ENCODE results near the gene LRATD1.

LRATD1 gene

GRCh38 chr2:14633461-14634181 is 1.1 kb downstream of the LRATD1 start:
- DNase-seq (ENCODE audit: low spot score), result peak; percentile 63

GRCh38 chr2:14634182-14634488 is 1.6 kb downstream of the LRATD1 start:
- no peak for DNase-seq (ENCODE audit: low spot score)

- peak; percentile 88 for DNase-seq (ENCODE audit: low spot score)
These were observed 2.2 kb downstream of the LRATD1 start for GRCh38 chr2:14634489-14635390.

DNA sequence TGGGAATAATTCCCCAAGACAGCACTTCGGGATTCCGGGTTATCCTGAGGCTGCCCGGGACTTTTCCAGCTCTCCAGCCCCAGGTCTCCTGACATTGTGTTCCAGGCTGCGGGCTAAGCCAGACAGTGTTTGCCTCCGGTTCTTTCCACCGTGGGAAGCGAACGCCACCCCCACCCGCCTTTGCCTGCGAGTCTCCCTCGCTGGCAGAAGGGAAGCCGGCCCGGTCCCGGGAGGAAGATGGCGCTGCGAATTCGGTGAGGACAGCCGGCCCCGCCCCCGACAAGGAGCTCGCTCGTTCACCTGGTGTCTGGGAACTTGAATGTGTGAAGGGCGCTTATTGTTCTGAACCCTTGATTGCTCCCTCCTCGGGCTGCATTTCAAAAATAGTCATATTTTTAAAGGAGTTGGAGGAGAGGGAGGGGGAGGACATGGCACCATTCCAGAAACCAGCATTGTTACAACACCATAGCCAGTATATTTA is 2.9 kb downstream of the LRATD1 start:
- peak; percentile 74 for DNase-seq (ENCODE audit: low spot score)

GRCh38 chr2:14638488-14638887 is 6.0 kb downstream of the LRATD1 start:
- DNase-seq (ENCODE audit: low spot score), result no peak

DNA sequence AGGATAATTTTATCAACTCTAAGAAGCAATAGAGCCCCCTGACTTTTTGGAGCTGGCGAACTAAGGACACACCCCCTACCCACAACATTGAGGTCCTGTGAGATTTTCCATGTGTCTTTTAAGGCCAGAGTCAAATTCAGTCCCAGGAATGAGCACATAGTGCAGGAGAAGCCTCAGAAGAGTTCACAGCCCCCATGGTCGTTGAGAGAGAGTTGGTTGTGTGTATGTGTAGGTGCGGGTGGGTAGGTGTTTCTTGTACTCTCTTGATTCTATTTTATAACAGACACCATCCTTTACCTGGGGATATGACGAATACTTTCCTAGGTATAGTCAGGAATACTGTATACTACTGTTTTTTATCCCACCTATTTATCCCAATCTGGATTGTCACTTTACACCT is 8.6 kb downstream of the LRATD1 start:
- DNase-seq (ENCODE audit: low spot score), result no peak

- DNase-seq (ENCODE audit: low spot score), result no peak
These were observed 10.0 kb downstream of the LRATD1 start for GRCh38 chr2:14642499-14642898.

- no peak for DNase-seq (ENCODE audit: low spot score)
These were observed 15.2 kb downstream of the LRATD1 start for GRCh38 chr2:14647714-14648113.

DNA sequence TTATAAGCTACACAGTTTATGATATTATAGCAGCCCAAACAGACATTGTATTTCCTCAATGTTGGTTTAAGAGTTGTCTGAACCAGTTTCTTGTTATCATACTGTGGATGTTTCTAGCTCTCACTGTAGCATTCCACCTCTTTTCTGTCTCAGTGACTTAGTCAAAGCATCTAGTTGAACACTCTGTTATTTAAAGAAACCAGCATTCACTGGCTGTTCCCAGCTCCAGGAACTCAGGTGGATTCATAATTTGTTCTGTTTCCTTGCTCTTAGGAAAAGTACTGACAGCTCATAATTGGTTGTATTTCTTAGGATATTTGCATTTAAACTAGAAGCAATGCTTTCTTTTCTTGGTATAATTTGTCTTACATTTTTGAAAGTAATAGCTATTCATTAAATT is 17.5 kb downstream of the LRATD1 start:
- DNase-seq (ENCODE audit: low spot score), result no peak

GRCh38 chr2:14654835-14655282 is 22.3 kb downstream of the LRATD1 start:
- DNase-seq (ENCODE audit: low spot score), result no peak

DNA sequence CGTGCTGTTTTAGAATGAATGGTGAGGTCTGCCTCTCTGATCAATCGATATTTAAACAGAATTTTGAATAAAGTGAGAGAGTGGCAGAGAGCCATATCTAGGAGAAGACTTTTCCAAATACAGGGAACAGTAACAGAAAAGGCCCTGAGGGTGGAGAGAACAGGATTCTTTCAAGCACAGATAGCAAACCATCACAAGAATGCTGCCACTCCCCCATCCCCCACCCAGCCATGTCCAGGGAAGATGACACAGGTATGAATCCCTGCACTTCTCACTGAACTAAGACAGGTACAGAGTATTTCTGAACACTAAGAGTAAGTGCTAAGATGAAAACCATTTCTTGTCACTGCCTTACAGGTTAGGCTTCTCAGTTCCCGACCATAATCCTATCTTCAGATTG is 23.6 kb downstream of the LRATD1 start:
- DNase-seq (ENCODE audit: low spot score), result no peak

GRCh38 chr2:14661163-14661562 is 28.6 kb downstream of the LRATD1 start:
- DNase-seq (ENCODE audit: low spot score), result no peak

- no peak for DNase-seq (ENCODE audit: low spot score)
These were observed 40.9 kb downstream of the LRATD1 start for GRCh38 chr2:14673351-14673875.

DNA sequence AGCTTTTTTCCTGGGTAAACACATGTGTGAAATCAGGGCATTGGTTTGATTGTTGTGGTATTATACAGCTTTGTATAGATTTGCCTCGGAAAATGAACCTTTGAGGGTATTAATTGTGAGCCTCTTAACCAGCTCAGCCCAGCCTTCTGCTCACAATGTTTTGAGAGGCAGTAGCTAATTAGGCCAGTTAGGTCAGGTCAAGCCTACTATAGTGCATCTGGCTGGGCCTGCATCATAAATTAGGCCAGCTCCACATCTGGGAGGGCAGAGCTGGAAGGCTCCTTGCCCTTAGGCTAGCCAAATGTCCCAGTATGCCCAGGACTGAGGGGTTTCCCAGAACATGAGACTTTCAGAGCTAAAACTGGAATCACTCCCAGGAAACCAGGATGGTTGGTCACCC is 43.0 kb downstream of the LRATD1 start:
- DNase-seq (ENCODE audit: low spot score), result peak; percentile 51

- no peak for DNase-seq (ENCODE audit: low spot score)
These were observed 43.9 kb downstream of the LRATD1 start for GRCh38 chr2:14676371-14676770.

- no peak for DNase-seq (ENCODE audit: low spot score)
These were observed 44.5 kb downstream of the LRATD1 start for GRCh38 chr2:14677039-14677438.

DNA sequence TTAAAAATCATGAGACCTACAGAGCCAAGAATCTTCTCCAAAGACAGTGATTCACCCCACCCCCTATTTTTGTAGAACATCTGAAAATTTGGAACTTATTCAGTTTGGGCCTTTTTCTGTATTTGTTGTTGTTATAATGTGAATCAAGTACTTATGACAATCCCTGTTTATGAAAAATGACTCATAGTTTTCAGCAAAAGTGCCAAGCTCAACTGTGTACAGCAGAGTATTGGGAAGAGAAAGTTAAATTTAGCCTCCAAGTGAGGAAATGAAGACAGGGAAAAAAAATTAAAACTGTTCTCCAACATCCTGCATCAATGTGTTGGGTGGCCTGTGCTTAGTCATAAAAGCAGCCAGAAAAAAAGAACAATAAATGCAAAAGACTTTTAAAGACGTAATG is 46.2 kb downstream of the LRATD1 start:
- DNase-seq (ENCODE audit: low spot score), result no peak

DNA sequence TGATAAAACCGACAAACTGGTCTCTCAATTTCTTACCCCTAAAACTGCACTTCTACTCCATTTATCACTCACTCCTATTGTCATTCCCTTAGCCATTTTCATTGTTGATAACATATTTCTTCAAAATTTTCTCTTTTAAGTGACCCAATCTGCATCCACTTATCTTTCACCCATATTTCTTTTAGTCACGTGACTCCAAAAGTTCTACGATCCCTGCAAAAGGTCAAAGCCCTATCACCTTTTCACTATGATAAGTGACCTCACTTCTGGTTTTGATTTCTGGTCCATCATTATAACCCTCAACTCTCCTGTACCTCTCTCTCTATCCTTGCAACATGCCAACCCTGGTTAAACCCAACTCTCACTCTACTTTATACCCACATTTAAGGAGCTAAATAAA is 49.1 kb downstream of the LRATD1 start:
- no peak for DNase-seq (ENCODE audit: low spot score)
